Neural cell (in vitro differentiated cells): ENCODE results near the gene IQSEC1. TPM values are rescaled to one million over a fixed set of nuclear protein-coding genes. Genes with fewer than 3 reads are reported as not detected.

Experiments
- H2AFZ ChIP-seq: fragments of 200-600, 300-800 bp; sonication (generic), shearing (Covaris generic); 2 replicates; pipeline ENCODE4 v1.6.0; 2014; ENCODE audit warnings: low read depth, mild to moderate bottlenecking, antibody characterized with exemption, low read length, moderate library complexity
- H3F3A ChIP-seq: fragments of 200-600 bp; shearing (Covaris generic); 2 replicates; pipeline ENCODE4 v1.6.1; 2016; ENCODE audit warnings: mild to moderate bottlenecking, moderate library complexity, mixed read lengths, antibody characterized with exemption, low read length; ENCODE audit not compliant: insufficient read depth, poor library complexity, severe bottlenecking
- H3K27ac ChIP-seq: fragments of 200-600, 300-800 bp; sonication (generic), shearing (Covaris generic); 2 replicates; pipeline ENCODE4 v1.5.1; 2014; ENCODE audit warnings: mild to moderate bottlenecking, low read length, moderate library complexity
- H3K27me3 ChIP-seq: fragments of 300-800, 200-600 bp; sonication (generic), shearing (Covaris generic); 2 replicates; pipeline ENCODE4 v1.6.0; 2014; ENCODE audit warnings: mild to moderate bottlenecking, low read depth, low read length, moderate library complexity; ENCODE audit not compliant: insufficient read depth
- H3K36me3 ChIP-seq: fragments of 300-800, 200-600 bp; sonication (generic), shearing (Covaris generic); 2 replicates; pipeline ENCODE4 v1.5.1; 2014; ENCODE audit warnings: mild to moderate bottlenecking, antibody characterized with exemption, low read length, moderate library complexity; ENCODE audit not compliant: insufficient read depth
- H3K4me2 ChIP-seq: fragments of 300-800, 200-600 bp; sonication (generic), shearing (Covaris generic); 2 replicates; pipeline ENCODE4 v1.6.0; 2014; ENCODE audit warnings: mild to moderate bottlenecking, low read length
- H3K4me3 ChIP-seq: fragments of 300-800, 200-600 bp; sonication (generic), shearing (Covaris generic); 2 replicates; pipeline ENCODE4 v1.5.1; 2014; ENCODE audit warnings: mild to moderate bottlenecking, low read length, moderate library complexity
- H3K79me2 ChIP-seq: fragments of 200-600 bp; shearing (Covaris generic); replicated peaks from 2 replicates; pipeline ENCODE4 v1.6.0; 2014; ENCODE audit warnings: mild to moderate bottlenecking, low read length, moderate library complexity; ENCODE audit not compliant: insufficient read depth
- H3K9ac ChIP-seq: fragments of 300-800, 200-600 bp; sonication (generic), shearing (Covaris generic); 2 replicates; pipeline ENCODE4 v1.6.1; 2016; ENCODE audit warnings: mild to moderate bottlenecking, low read length, mixed read lengths
- H3K9me2 ChIP-seq: fragments of 200-600 bp; shearing (Covaris generic); 2 replicates; pipeline ENCODE4 v1.6.1; 2016; ENCODE audit warnings: mild to moderate bottlenecking, low read length, mixed read lengths; ENCODE audit not compliant: insufficient read depth
- H3K9me3 ChIP-seq: fragments of 200-600, 300-800 bp; sonication (generic), shearing (Covaris generic); 2 replicates; pipeline ENCODE4 v1.6.1; 2016; ENCODE audit warnings: mild to moderate bottlenecking, mixed run types, low read length, moderate library complexity, mixed read lengths
- H4K20me1 ChIP-seq: fragments of 200-600 bp; shearing (Covaris generic); 2 replicates; pipeline ENCODE4 v1.6.1; 2016; ENCODE audit warnings: mild to moderate bottlenecking, mixed run types; ENCODE audit not compliant: insufficient read depth
- EP300 ChIP-seq: fragments of 450-650 bp; conservative IDR thresholded peaks from 2 replicates; pipeline ENCODE4 v1.6.1; 2014; ENCODE audit warnings: antibody characterized with exemption, mild to moderate bottlenecking, moderate library complexity; ENCODE audit not compliant: poor library complexity, severe bottlenecking
- EZH2 ChIP-seq: fragments of 200-600, 300-800 bp; shearing (Covaris generic), sonication (generic); IDR thresholded peaks from 2 replicates; pipeline ENCODE4 v1.6.1; 2014; ENCODE audit warnings: antibody characterized with exemption, low read length, borderline replicate concordance, mild to moderate bottlenecking; ENCODE audit not compliant: insufficient read depth, poor library complexity, severe bottlenecking
- MXI1 ChIP-seq: fragments of 450-650 bp; conservative IDR thresholded peaks from 2 replicates; pipeline ENCODE4 v1.6.1; 2014; ENCODE audit warnings: antibody characterized with exemption, mild to moderate bottlenecking; ENCODE audit not compliant: poor library complexity, severe bottlenecking
- POLR2AphosphoS5 ChIP-seq: IDR thresholded peaks from 2 replicates; pipeline ENCODE4 v1.6.1; 2012
- RAD21 ChIP-seq: fragments of 450-650 bp; conservative IDR thresholded peaks from 2 replicates; pipeline ENCODE4 v1.6.1; 2014; ENCODE audit warnings: antibody characterized with exemption, mild to moderate bottlenecking, moderate library complexity
- REST ChIP-seq: IDR thresholded peaks from 2 replicates; pipeline ENCODE4 v1.6.1; 2012; ENCODE audit warnings: borderline replicate concordance
- SMC3 ChIP-seq: fragments of 450-650 bp; conservative IDR thresholded peaks from 2 replicates; pipeline ENCODE4 v1.6.1; 2014; ENCODE audit warnings: antibody characterized with exemption, mild to moderate bottlenecking, moderate library complexity; ENCODE audit not compliant: poor library complexity
- TAF1 ChIP-seq: IDR thresholded peaks from 2 replicates; pipeline ENCODE4 v1.6.1; 2012; ENCODE audit warnings: low read depth
- polyA plus RNA-seq: library from polyadenylated mRNA; depleted of rRNA; stranded (reverse); fragments of >200 nt; gene quantifications from 2 replicates; pipeline ENCODE4 v1.2.3, GENCODE V29; 2014
- TF ChIP-seq, protein P1 (sequence below): fragments of 450-650 bp; IDR thresholded peaks from 2 replicates; pipeline ENCODE4 v1.5.1; 2014; ENCODE audit warnings: antibody characterized with exemption, mild to moderate bottlenecking, moderate library complexity; ENCODE audit not compliant: poor library complexity, severe bottlenecking

IQSEC1 gene
- polyA plus RNA-seq, 1 donor from 2014 or later: 6.0 TPM

DNA sequence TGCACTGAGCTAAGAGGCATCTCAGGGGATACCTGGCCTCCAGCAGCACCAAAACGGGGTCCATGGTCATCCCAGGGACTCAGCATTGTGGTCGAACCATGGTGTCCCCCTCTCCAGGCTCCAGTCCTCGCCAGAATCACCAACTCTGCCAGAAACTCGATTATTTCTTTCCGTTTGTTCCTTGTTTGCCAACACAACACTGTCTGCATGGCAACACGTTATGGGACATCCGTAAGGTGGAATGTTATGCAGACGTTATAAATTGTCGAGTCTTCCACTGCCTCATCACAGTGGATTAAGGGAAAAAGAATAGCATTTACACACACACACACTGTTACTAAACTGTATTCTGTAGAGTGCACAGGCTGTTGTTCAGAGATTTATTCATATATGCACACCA lies 179.4 kb downstream of the IQSEC1 start:
- Histone ChIP-seq H3K79me2 (no peaks in the 10 kb centered on the region), H3K4me2 (no peak overlapping the region), H3K4me3 (no peak overlapping the region), H3K9me2 (no peaks in the 10 kb centered on the region), H3K9ac (no peak overlapping the region), H3K27me3 (no peaks in the 10 kb centered on the region), H3F3A (no peaks in the 10 kb centered on the region), H3K27ac (no peak overlapping the region), H4K20me1 (no peaks in the 10 kb centered on the region), H2AFZ (no peak overlapping the region), H3K36me3 (no peaks in the 10 kb centered on the region), H3K9me3 (no peaks in the 10 kb centered on the region)
- no peak for TF ChIP-seq EP300
- no peak for TF ChIP-seq REST
- TF ChIP-seq MXI1: no peak
- no peak for TF ChIP-seq RAD21
- TF ChIP-seq POLR2AphosphoS5: no peak

- no peaks in the 10 kb centered on the region for H3K9me3 ChIP-seq
- no peak overlapping the region for H2AFZ ChIP-seq
- H4K20me1 ChIP-seq: no peaks in the 10 kb centered on the region
- no peak overlapping the region for H3K9ac ChIP-seq
- no peaks in the 10 kb centered on the region for H3K9me2 ChIP-seq
- H3K4me3 ChIP-seq: no peak overlapping the region
- no peaks in the 10 kb centered on the region for H3K36me3 ChIP-seq
- H3K79me2 ChIP-seq: no peaks in the 10 kb centered on the region
- no peak for TF ChIP-seq REST
- no peak for TF ChIP-seq SMC3
- no peak for TF ChIP-seq POLR2AphosphoS5
- H3K27me3 ChIP-seq: no peaks in the 10 kb centered on the region
- H3F3A ChIP-seq: no peaks in the 10 kb centered on the region
- no peak overlapping the region for H3K27ac ChIP-seq
- H3K4me2 ChIP-seq: no peak overlapping the region
Observed at GRCh38 chr3:12893247-12893646, 180.0 kb downstream of the IQSEC1 start.

DNA sequence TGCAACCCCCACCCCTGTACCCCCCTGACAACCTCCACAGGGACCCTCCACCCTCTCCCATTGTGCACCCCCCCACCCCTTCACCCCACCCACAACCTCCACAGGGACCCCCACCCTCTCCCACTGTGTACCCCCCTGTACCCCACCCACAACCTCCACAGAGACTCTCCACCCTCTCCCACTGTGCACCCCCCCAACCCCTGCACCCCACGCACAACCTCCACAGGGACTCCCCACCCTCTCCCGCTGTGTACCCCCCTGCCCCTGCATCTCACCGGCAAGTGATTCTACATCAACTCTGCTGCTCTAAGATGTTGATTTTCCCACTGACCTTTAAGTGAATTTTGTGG lies 180.4 kb downstream of the IQSEC1 start:
- Histone ChIP-seq H3K4me3 (no peak overlapping the region), H3K4me2 (no peak overlapping the region), H2AFZ (no peak overlapping the region), H3K9me2 (no peaks in the 10 kb centered on the region), H3K36me3 (no peaks in the 10 kb centered on the region), H3K9me3 (no peaks in the 10 kb centered on the region), H3F3A (no peaks in the 10 kb centered on the region), H4K20me1 (no peaks in the 10 kb centered on the region), H3K27me3 (no peaks in the 10 kb centered on the region), H3K9ac (no peak overlapping the region), H3K27ac (no peak overlapping the region), H3K79me2 (no peaks in the 10 kb centered on the region)
- TF ChIP-seq SMC3 (no peak), REST (no peak), EP300 (no peak), RAD21 (no peak), MXI1 (no peak), TAF1 (no peak), POLR2AphosphoS5 (no peak), EZH2 (no peak)
- TF ChIP-seq, protein P1, sequence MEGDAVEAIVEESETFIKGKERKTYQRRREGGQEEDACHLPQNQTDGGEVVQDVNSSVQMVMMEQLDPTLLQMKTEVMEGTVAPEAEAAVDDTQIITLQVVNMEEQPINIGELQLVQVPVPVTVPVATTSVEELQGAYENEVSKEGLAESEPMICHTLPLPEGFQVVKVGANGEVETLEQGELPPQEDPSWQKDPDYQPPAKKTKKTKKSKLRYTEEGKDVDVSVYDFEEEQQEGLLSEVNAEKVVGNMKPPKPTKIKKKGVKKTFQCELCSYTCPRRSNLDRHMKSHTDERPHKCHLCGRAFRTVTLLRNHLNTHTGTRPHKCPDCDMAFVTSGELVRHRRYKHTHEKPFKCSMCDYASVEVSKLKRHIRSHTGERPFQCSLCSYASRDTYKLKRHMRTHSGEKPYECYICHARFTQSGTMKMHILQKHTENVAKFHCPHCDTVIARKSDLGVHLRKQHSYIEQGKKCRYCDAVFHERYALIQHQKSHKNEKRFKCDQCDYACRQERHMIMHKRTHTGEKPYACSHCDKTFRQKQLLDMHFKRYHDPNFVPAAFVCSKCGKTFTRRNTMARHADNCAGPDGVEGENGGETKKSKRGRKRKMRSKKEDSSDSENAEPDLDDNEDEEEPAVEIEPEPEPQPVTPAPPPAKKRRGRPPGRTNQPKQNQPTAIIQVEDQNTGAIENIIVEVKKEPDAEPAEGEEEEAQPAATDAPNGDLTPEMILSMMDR: no peak
